Measurements from ENCODE around the gene FAM236A.
"Not testable (repeated sequence)": the region's sequence is repeated elsewhere in the genome, so short reads cannot be mapped to it uniquely, and the experiment has no call there.

Gene FAM236A

GRCh38 chrX:72971859-72972258, 33.9 kb downstream of the FAM236A start:
- not testable (repeated sequence) for H3K79me1 ChIP-seq (ENCODE audit: low read length); H3K18ac ChIP-seq (ENCODE audit: low read length); H2BK5ac ChIP-seq (ENCODE audit: low read length); H4K8ac ChIP-seq (ENCODE audit: low read depth, low read length); H3K27ac ChIP-seq (ENCODE audit: low read depth, low read length); DNase-seq; H3K23ac ChIP-seq (ENCODE audit: low read length); H3K79me2 ChIP-seq (ENCODE audit: control insufficient read depth, insufficient read depth, low read length); H3K4me3 ChIP-seq (ENCODE audit: low read length); H3K27me3 ChIP-seq (ENCODE audit: insufficient read depth, low read length, poor library complexity); H3K4me1 ChIP-seq (ENCODE audit: control insufficient read depth, low read depth, low read length); H2BK120ac ChIP-seq (ENCODE audit: low read depth, low read length); H3K4ac ChIP-seq (ENCODE audit: low read depth, low read length); H2AK5ac ChIP-seq (ENCODE audit: low read length); H3K56ac ChIP-seq (ENCODE audit: low read length); H3K4me2 ChIP-seq (ENCODE audit: low read length); H4K5ac ChIP-seq (ENCODE audit: low read length); H3K9ac ChIP-seq (ENCODE audit: low read length); H3K36me3 ChIP-seq (ENCODE audit: control insufficient read depth, insufficient read depth, low read length); H2BK15ac ChIP-seq (replicated peaks; ENCODE audit: low read depth)
- WGBS (ENCODE audit: extremely low coverage, insufficient coverage, low lambda C conversion rate): no CpG with 5 or more reads among the region's 5 CpGs

- H3K4ac ChIP-seq (ENCODE audit: low read depth, low read length); DNase-seq; H4K5ac ChIP-seq (ENCODE audit: low read length); H3K79me2 ChIP-seq (ENCODE audit: control insufficient read depth, insufficient read depth, low read length); H2AK5ac ChIP-seq (ENCODE audit: low read length); H3K23ac ChIP-seq (ENCODE audit: low read length); H2BK15ac ChIP-seq (replicated peaks; ENCODE audit: low read depth); H3K4me3 ChIP-seq (ENCODE audit: low read length); H3K27ac ChIP-seq (ENCODE audit: low read depth, low read length); H3K4me2 ChIP-seq (ENCODE audit: low read length); H3K9ac ChIP-seq (ENCODE audit: low read length); H3K4me1 ChIP-seq (ENCODE audit: control insufficient read depth, low read depth, low read length); H3K18ac ChIP-seq (ENCODE audit: low read length); H3K56ac ChIP-seq (ENCODE audit: low read length); H3K36me3 ChIP-seq (ENCODE audit: control insufficient read depth, insufficient read depth, low read length); H3K79me1 ChIP-seq (ENCODE audit: low read length); H2BK5ac ChIP-seq (ENCODE audit: low read length); H2BK120ac ChIP-seq (ENCODE audit: low read depth, low read length); H3K27me3 ChIP-seq (ENCODE audit: insufficient read depth, low read length, poor library complexity); H4K8ac ChIP-seq (ENCODE audit: low read depth, low read length): not testable (repeated sequence)
- no CpG with 5 or more reads among the region's 7 CpGs for WGBS (ENCODE audit: extremely low coverage, insufficient coverage, low lambda C conversion rate)
These were observed 36.9 kb downstream of the FAM236A start for GRCh38 chrX:72974885-72975284.

- not testable (repeated sequence) for H2BK15ac ChIP-seq (replicated peaks; ENCODE audit: low read depth); H3K18ac ChIP-seq (ENCODE audit: low read length); H3K23ac ChIP-seq (ENCODE audit: low read length); H3K56ac ChIP-seq (ENCODE audit: low read length); H3K27me3 ChIP-seq (ENCODE audit: insufficient read depth, low read length, poor library complexity); H3K4ac ChIP-seq (ENCODE audit: low read depth, low read length); H3K79me2 ChIP-seq (ENCODE audit: control insufficient read depth, insufficient read depth, low read length); H2AK5ac ChIP-seq (ENCODE audit: low read length); DNase-seq; H4K8ac ChIP-seq (ENCODE audit: low read depth, low read length); H3K4me3 ChIP-seq (ENCODE audit: low read length); H2BK5ac ChIP-seq (ENCODE audit: low read length); H3K27ac ChIP-seq (ENCODE audit: low read depth, low read length); H3K9ac ChIP-seq (ENCODE audit: low read length); H3K4me2 ChIP-seq (ENCODE audit: low read length); H3K4me1 ChIP-seq (ENCODE audit: control insufficient read depth, low read depth, low read length); H3K79me1 ChIP-seq (ENCODE audit: low read length); H4K5ac ChIP-seq (ENCODE audit: low read length); H3K36me3 ChIP-seq (ENCODE audit: control insufficient read depth, insufficient read depth, low read length); H2BK120ac ChIP-seq (ENCODE audit: low read depth, low read length)
- WGBS (ENCODE audit: extremely low coverage, insufficient coverage, low lambda C conversion rate): no CpG with 5 or more reads among the region's 5 CpGs
These were observed 43.0 kb downstream of the FAM236A start for GRCh38 chrX:72980894-72981469.

Measured in mesendoderm (in vitro differentiated cells).